ENCODE data around the gene SMC6.

DNA sequence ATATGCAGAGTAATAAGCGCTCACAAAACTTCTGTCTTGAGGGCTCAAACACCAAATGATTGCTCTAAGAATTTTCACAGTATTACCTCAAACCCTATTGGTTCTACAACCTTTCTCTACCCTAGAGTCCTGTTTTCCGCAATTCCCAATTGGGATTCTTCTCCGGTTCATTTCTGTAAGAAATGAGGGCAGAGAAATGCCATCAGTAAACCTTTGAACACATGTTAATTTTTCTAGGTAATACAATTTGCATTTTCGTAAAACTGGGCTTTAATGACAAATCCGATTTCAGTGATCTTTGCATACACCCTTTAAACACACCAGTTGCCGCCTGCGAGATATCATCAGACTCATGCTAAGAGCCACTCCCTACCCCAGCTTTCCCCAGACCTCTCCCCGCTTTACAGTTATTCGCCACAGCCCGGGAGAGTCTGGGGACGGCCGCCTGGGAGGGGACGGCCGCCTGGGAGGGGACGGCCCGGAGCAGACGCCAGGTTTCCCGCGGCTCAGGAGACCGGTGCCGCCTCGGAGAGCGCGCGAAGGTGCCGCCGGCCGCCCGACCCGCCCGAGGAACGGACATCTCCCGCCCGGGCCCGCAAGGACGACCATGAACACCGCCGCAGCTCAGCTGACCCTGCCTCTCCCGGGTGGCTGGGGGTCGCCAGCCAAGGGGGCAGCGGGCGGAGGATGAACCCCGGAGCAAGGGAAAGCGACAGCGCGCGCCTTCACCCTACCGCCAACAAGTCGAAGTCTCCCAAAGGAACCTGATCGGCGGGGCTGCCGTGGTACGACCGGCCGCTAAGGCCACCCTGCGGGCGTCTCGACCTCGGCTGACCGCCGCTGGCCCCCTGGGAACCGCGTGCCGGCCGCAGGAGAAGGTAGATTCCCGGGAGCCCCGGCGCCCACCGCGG is 463 bp downstream of the SMC6 start:
- TF ChIP-seq CTCF (IDR thresholded peaks at IDR 0.05) (no peak), RORB (CRISPR knock-in tag; IDR thresholded peaks at IDR 0.05) (no peak), PREB (CRISPR knock-in tag; IDR thresholded peaks at IDR 0.05; ENCODE audit: borderline replicate concordance) (no peak), ZNF138 (CRISPR knock-in tag; conservative IDR thresholded peaks at IDR 0.05) (no peak), STAT6 (CRISPR knock-in tag; conservative IDR thresholded peaks at IDR 0.05; ENCODE audit: low read depth) (no peak), ESRRA (CRISPR knock-in tag; IDR thresholded peaks at IDR 0.05; ENCODE audit: borderline replicate concordance) (no peak), ATF1 (CRISPR knock-in tag; IDR thresholded peaks at IDR 0.05) (no peak), E2F4 (CRISPR knock-in tag; IDR thresholded peaks at IDR 0.05; ENCODE audit: borderline replicate concordance, low read depth) (no peak), ZBTB21 (CRISPR knock-in tag; IDR thresholded peaks at IDR 0.05; ENCODE audit: borderline replicate concordance) (no peak)
- TF ChIP-seq, protein P1, sequence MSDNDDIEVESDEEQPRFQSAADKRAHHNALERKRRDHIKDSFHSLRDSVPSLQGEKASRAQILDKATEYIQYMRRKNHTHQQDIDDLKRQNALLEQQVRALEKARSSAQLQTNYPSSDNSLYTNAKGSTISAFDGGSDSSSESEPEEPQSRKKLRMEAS (CRISPR knock-in tag; IDR thresholded peaks at IDR 0.05): peak; percentile 80; the same call in 1 of the 2 replicates
- TF ChIP-seq, protein P2, sequence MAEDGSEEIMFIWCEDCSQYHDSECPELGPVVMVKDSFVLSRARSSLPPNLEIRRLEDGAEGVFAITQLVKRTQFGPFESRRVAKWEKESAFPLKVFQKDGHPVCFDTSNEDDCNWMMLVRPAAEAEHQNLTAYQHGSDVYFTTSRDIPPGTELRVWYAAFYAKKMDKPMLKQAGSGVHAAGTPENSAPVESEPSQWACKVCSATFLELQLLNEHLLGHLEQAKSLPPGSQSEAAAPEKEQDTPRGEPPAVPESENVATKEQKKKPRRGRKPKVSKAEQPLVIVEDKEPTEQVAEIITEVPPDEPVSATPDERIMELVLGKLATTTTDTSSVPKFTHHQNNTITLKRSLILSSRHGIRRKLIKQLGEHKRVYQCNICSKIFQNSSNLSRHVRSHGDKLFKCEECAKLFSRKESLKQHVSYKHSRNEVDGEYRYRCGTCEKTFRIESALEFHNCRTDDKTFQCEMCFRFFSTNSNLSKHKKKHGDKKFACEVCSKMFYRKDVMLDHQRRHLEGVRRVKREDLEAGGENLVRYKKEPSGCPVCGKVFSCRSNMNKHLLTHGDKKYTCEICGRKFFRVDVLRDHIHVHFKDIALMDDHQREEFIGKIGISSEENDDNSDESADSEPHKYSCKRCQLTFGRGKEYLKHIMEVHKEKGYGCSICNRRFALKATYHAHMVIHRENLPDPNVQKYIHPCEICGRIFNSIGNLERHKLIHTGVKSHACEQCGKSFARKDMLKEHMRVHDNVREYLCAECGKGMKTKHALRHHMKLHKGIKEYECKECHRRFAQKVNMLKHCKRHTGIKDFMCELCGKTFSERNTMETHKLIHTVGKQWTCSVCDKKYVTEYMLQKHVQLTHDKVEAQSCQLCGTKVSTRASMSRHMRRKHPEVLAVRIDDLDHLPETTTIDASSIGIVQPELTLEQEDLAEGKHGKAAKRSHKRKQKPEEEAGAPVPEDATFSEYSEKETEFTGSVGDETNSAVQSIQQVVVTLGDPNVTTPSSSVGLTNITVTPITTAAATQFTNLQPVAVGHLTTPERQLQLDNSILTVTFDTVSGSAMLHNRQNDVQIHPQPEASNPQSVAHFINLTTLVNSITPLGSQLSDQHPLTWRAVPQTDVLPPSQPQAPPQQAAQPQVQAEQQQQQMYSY (CRISPR knock-in tag; IDR thresholded peaks at IDR 0.05): no peak
